ENCODE data around the gene GNG7.
"Not testable (repeated sequence)": the region's sequence is repeated elsewhere in the genome, so short reads cannot be mapped to it uniquely, and the experiment has no call there.

GNG7 gene

DNA sequence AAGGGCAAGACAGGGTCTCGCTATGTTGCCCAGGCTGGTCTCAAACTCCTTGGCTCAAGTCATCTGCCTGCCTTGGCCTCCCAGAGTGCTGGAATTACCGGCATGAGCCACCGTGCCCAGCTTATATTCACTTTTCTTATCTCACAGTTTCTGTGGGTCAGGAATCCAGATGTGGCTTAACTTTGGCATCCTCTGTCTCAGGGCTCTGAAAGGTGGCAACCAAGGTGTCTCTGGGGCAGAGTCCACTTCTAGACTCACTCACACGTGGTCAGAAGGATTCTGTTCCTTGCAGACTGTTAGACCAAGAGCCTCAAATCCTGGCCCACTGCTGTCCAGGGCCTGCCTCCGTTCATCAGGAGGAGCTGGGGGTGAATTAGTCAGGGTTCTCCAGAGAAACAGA, 238.1 kb downstream of the GNG7 start:
- no peak for DNase-seq (ENCODE audit: low read depth in 2 of 2)

DNA sequence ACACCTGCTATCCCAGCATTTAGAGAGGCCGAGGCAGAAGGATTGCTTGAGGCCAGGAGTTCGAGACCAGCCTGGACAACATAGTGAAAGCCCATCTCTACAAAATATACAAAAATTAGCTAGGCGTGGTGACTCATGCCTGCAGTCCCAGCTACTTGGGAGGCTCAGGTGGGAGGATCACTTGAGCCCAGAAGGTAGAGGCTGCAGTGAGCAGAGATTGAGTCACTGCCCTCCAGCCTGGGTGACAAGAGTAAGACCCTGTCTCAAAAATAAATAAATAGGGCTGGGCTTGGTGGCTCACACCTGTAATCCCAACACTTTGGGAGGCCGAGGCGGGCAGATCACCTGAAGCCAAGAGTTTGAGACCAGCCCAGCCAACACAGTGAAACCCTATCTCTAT, 238.8 kb downstream of the GNG7 start:
- not testable (repeated sequence) for DNase-seq (ENCODE audit: low read depth in 2 of 2)

DNA sequence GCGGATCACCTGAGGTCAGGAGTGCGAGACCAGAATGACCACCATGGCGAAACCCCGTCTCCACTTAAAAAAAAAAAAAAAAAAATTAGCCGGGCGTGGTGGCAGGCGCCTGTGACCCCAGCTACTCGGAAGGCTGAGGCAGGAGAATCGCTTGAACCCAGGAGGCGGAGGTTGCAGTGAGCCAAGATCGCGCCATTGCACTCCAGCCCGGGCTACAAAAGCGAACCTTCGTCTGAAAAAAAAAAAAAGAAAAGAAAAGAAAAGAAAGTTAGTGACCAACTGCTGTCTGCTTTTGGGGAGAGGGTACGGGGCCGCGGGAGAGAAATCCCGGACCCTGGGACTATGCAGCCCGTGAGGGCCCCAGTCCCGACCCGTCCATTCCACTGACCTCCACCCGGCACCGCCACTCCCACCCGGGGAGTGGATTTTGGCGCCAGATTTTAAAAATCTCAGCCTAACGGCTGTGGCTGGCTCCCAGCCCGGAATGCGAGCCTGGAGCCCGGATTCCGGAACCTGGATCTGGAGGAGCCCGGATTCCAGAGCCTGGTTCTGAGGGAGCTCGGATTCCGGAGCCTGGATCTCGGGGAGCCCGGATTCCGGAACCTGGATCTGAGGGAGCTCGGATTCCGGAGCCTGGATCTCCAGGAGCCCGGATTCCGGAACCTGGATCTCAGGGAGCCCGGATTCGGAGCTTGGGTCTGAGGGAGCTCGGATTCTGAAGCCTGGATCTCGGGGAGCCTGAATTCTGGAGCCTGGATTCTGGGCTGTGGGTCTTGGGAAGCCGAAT, 239.7 kb downstream of the GNG7 start:
- no peak for DNase-seq (ENCODE audit: low read depth in 2 of 2)

DNA sequence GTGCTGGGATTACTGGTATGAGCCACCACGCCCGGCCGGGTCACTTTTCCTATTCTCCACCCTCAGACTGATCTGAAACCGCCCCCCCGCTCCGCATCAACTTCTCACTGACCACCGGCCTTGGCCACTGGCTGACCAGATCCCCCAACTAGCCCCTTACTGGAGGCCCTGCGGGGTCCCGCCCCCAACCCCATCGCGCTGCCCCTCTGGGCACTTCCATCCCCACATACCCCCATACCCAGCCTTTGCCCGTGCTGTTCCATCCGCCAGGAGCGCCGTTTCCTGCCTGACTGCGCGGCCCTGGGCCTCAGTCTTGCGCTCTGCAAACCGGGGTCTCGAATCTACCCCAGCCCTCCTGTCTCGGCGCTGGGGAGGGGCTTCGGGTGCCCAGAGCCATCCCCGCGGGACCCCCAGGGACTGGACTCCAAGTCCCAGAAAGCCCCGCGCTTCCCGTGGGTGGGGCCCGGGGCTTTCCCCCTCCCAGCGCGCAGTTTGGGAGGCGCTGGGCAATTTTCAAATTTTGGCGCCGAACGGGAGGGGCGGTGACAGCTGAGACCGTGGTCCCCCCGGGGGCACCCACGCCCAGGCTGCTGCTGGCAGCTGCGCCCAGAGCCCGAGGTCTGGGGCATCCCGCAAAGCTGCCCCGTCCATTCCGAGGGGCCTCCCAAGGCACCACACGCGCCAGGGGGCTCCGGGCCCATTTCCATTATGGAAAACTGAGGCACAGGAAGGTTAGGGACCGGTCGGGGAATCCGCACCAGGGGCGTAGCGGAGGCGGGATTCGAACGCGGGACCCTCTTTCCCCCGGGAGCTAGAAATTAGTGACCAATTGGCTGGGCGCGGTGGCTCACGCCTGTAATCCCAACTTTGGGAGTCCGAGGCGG, 240.5 kb downstream of the GNG7 start:
- peak in 1 of 2 donors; percentile 45 for DNase-seq (ENCODE audit: low read depth in 2 of 2)
